ENCODE measurements around the gene FAXDC2. TPM values are rescaled to one million over a fixed set of nuclear protein-coding genes. Genes with fewer than 3 reads are reported as not detected.

FAXDC2 gene
- polyA plus RNA-seq, 3 donors, result 30.4 to 47.9 (median 33.5) TPM

DNA sequence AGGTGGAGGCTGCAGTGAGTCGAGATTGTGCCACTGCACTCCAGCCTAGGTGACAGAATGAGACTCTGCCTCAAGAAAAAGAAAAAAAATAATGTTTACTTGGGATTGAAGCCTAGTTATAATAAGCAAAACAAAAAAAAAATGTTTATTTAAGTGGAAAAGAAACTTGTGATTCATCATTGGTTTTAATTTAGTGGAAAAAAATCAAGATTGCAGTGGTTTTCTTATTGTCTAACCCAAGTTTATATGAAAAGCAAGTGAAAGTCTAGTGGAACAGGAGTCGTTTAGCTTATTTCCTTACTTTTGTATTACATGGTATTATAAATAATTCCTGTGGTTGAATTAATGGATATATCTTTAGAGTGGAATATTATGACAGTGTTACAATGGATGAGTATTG, 16.4 kb upstream of the FAXDC2 start:
- DNase-seq (ENCODE audit: extremely low read depth in 1 of 11, low read depth in 9 of 11, low spot score in 4 of 11), result no peak

DNA sequence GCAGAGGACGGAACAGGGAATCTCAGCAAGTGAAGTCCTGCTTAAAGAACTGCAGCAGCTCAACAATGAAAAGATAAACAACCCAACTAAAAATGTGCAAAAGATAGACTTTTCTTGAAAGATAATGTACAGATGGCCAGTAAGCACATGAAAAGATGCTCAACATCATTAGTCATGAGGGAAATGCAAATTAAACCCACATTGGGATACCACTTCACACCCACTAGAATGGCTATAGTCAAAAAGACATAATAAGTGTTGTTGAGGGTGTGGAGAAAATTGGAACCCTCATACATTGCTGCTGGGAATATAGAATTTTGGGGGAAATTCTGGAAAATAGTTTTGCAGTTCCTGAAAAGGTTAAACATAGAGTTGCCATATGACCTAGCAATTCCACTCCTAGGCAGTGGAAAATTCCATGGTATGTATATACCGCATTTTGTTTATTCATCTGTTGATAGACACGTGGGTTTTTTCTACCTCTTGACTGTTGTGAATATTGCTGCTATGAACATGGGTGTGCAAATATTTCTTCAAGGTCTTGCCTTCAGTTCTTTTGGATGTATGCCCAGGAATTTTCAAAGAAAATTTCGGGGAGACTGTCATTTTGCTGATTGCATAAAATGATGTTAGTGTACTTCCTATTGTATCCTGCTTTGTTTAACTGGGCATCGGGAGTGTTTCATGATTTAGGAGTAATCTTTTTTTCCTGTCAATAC, 15.2 kb upstream of the FAXDC2 start:
- DNase-seq (ENCODE audit: extremely low read depth in 1 of 11, low read depth in 9 of 11, low spot score in 4 of 11), result no peak

DNA sequence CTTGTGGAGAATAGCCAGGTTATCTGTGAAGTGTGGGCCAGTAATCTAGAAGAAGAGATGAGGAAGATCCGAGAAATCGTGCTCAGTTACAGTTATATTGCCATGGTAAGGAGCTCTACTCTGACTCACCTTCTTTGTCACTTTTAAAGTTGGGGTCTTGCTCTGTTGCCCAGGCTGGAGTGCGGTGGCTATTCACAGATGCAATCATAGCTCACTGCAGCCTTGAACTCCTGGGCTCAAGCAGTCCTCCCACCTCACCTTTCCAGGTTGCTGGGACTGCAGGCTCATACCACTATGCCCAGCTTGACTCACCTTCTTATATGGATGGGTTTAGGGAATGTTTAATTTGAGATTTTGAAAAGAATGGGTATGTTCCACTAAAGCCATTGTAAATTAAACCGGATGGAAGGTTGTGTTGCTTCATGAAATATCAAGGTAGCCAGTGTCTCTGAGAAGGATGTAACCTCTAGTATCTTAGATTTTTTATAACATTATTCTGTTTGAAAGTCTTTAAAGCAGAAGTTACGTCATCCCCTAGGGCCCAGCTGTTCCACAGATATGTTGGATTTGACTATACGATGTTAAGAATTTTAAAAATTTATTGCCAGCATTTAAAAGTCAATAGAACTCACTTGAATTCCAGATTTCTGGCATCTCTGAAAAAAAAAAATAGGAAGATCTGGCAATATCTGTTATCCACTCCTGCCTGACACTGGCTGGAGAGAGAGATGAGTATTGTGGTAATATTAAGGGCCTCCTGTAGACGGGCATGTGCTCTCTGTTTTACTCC, 13.1 kb upstream of the FAXDC2 start:
- no peak for DNase-seq (ENCODE audit: extremely low read depth in 1 of 11, low read depth in 9 of 11, low spot score in 4 of 11)

DNA sequence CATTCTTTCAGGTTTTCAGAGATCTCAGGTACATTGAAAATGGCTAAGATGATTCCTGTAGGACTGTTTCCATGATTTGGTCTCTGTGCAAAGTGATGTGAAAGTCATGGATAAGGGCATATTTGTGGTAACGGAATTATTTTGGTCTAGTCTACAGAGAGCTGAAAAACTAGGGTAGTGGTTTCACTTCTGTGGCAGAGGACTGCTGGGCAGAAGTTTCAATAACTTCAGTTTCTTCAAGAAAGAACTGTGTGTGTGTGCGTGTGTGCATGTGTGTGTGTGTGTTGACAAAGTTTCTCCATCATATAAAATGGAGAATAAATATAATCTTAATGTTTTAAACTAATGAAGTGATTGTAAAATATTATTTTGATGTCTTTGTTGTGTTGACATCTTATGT, 12.4 kb upstream of the FAXDC2 start:
- DNase-seq (ENCODE audit: extremely low read depth in 1 of 11, low read depth in 9 of 11, low spot score in 4 of 11), result no peak

DNA sequence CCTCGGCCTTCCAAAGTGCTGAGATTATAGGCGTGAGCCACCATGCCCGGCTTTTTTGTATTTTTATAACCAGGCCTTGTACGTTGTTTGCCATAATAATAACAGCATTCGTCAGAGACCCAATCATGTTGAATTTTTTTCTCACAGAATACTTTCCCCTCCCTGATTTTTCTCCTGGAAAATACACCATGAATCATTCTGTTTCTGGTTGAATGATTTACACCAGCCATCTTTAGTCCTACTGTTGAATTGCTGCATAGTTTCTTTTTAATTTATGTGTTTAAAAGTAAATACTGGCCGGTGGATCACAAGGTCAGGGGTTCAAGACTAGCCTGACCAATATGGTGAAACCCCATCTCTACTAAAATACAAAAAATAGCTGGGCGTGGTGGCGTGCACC, 11.5 kb upstream of the FAXDC2 start:
- DNase-seq (ENCODE audit: extremely low read depth in 1 of 11, low read depth in 9 of 11, low spot score in 4 of 11), result no peak

DNA sequence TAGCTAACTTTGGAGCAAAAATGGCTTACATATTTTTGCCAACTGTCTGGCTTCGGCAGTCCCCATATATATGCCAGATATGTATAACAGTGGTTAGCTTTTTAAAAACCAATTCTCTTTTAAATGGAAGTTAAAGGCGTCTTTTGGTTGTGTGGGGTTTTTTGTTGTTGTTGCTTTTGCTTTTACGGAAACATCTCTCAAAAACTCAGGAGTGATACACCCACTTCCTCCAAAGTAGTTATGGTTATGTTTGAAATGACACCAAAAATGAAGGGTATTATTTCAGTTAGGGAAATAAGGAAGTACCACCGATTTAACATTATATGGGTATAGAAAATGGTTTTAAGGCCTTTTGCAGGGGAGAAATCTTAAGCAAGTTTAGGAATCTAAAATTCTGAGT, 10.4 kb upstream of the FAXDC2 start:
- no peak for DNase-seq (ENCODE audit: extremely low read depth in 1 of 11, low read depth in 9 of 11, low spot score in 4 of 11)

DNA sequence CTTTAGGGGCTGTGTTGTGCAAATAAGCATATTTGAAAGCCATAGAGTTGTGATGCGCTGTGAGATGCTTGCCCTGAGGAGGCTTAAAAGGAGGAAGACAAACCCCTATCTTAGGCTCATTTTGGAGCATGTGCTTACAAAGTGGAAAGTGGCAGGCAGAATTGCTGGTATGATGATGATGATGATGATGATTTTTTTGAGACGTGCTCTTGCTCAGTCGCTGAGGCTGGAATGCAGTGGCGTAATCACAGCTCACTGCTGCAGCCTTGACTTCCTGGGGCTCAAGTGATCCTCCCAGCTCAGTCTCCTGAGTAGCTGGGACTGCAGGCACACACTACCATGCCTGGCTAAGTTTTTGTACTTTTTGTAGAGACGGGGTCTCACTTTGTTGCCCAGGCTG, 9.7 kb upstream of the FAXDC2 start:
- DNase-seq (ENCODE audit: extremely low read depth in 1 of 11, low read depth in 9 of 11, low spot score in 4 of 11), result no peak

DNA sequence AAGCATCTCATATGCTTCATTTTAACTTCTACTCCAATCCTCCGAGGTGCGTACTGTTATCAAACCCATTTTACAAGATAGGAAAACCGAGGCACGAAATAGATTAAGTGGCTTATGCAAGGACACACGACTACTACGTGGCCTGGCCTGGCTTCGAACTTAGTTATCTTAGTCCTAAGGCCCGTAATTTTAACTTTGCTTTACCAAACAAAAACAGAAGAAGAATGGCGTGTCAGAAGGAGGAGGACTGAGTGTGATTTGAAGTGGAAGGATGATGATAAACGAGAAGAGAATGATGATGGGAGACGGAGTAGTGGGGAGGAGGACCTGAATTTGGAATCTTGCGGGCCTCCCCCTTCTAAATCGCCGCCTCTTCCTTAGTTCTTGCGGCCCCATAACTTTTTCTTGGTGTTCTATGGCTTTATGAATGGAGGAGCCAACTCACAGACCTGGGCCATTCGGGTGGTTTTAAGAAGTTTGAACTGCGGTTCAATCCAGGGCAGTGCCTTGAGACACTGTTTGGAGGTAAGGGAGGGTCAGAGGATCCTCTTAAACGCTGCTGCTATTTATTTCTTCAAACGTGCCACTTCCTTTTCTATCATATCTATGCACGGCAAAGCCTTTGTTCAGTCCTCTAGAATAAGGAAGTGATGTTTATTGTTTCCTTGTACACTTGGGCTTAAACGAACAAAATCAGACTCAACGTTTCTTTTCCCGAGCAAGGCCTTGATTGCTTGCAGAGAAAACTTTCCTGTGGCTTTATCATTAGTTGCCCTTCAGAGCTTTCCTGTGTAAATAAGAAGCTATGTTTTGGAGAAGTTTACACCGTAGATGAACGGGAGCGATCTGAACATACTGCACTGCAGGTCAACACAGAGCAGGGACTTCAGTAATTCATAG, 8.8 kb upstream of the FAXDC2 start:
- DNase-seq (ENCODE audit: extremely low read depth in 1 of 11, low read depth in 9 of 11, low spot score in 4 of 11), result peak in 1 of 11 donors; percentile 15

DNA sequence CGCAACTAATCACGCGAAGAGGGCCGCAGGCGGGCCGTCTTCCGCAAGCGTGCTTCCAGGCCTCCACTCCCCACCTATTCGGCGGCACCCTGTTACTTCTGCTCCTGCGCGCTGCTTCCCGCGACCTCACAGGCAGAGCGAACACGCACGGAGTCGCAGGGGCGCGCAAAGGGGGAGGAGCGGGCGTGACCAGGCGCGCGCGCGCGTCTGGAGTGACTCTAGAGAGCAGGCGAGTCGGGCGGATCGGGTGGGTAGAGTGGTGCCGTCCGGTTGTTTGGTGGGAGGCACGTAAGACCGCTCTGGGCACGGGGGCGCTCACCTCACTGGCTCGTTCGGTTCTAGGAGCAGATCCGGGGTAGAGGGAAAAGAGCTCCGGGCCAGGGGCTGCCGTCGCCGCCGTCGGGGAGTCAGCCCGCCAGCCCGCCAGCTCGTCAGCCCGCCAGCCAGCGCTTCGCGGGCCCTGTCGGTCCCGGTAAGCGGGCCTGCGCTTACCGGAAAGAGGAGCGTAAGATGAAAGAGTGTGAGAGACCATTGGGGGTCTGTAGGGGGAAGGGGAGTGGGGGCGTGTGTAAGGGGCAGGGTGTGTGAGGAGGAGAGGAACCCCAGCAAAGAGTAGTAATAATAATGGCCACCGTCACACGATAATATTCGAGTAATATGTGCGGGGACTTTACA, 8.0 kb upstream of the FAXDC2 start, which contains the start of gene CNOT8:
CNOT8 (plus strand) TSS at position 331 of the 675 bp plus-strand sequence. CDS start 4,652 bp downstream, outside the sequence.
- peak; percentile 89 to 98 (median 95) for DNase-seq (ENCODE audit: extremely low read depth in 1 of 11, low read depth in 9 of 11, low spot score in 4 of 11)

DNA sequence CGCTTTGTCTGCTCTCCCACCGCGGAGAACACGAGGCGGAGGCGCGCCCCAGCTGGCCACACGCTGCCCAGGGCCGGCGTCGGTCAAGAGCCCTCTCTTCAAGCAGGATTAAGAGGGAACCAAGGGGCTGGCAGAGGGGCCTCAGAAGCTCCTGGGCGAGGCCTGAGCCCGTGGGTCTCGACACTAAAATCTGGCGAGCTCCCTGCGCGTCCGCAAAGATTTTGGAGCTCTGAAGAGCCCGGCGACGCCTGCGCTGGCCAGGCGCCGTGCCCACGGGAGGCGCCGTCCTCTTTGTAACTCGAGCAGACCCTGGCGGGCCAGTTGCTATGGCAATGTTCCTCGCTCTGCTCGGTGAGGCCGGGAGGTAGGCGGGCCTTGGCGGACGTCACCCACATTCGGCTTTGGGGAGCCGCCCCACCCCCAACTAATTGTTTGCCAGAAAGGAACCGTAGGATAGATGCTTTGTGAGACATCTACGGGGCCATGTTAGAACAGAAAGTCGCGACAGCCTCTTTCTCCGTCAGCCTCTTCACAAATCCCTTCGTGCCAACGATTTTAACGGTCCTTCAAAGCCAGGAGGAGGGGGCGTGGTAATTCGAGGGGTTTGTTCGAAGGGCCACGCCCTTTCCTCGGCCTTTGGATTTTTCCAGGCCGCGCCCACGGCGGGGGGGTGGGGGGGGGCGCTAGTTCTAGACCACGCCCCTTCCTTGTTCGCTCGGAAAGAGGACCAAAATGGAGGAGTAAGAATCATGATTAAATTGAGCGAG, 7.3 kb upstream of the FAXDC2 start:
- peak; percentile 93 to 98 (median 96) for DNase-seq (ENCODE audit: extremely low read depth in 1 of 11, low read depth in 9 of 11, low spot score in 4 of 11)

DNA sequence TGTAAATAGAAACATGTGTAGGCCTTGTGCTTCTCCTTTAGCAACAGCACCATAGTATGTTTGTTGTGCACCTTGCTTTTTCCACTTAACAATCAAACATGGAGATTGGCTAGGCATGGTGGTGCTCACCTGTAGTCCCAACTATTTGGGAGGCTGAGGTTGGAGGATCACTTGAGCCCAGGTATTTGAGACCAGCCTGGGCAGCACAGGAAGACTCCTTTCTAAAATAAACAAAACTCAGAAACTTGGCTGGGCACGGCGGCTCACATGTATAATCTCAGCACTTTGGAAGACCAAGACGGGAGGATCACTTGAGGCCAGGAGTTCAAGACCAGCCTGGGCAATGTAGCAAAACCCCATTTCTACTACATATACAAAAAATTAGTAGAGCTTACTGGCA, 948 bp upstream of the FAXDC2 start:
- no peak for DNase-seq (ENCODE audit: extremely low read depth in 1 of 11, low read depth in 9 of 11, low spot score in 4 of 11)

DNA sequence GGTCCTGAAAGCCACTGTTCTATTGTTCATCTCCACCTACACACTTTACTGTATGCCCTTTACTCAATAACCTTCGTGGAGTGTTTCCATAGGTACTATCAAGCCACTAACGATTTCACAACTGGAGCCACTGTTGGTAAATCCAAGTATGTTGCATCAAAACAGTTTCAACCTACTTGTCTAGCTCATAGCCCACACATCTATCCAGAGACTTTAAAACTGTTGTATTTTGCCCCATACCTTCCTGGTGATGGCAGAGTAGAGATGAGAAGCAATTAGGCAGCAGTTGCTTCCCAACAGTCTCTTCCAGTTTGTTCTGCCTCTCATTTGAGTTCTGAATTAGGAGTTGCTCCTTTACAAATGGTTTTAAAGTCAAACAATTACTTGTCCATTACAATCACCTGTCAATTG, 607 bp downstream of the FAXDC2 start:
- DNase-seq (ENCODE audit: extremely low read depth in 1 of 11, low read depth in 9 of 11, low spot score in 4 of 11), result peak in 3 of 11 donors; percentile 11 to 33 (median 25)

DNA sequence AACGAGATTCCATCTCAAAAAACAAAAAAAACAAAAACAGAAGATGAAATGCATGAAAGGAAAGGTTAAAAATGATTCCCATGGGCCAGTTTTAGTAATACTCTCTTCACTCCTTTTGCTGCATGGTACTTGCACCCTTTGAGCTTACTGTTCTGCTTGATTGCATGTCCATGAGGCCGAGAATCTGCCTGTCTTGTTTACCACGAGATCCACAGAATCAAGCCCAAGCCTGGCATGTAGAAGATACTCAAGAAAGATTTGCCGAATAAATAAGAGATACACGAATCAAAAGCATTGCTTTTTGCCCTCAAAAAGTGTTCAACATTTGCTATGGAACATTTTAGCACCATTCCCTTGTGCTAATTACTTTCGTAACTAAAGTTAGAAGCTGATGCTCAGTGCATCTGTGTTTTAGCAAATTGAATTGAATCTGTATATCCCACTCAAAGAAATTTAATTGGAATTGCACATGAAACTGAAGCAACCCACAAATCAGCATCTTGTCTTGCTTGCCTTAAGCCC, 1.1 kb downstream of the FAXDC2 start:
- DNase-seq (ENCODE audit: extremely low read depth in 1 of 11, low read depth in 9 of 11, low spot score in 4 of 11), result peak in 1 of 11 donors; percentile 10

DNA sequence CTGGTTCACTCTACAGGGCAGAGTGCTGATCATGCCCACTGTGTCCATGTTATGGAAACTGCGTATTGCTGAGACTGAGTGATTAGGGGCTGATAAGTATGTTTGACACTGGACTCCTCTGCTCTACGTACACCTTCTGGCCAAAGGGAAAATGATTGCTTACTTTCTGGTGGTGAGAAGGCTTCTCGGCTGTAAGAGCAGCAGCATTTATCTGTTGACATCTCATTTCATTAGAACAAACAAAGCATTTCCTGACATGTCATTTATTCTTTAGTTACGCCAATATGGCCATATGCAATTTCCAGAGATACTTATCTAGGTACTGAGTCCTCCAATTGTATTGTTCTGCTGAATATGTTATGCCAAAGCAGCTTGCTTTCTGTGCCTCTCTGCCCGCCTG, 5.6 kb downstream of the FAXDC2 start:
- no peak for DNase-seq (ENCODE audit: extremely low read depth in 1 of 11, low read depth in 9 of 11, low spot score in 4 of 11)

DNA sequence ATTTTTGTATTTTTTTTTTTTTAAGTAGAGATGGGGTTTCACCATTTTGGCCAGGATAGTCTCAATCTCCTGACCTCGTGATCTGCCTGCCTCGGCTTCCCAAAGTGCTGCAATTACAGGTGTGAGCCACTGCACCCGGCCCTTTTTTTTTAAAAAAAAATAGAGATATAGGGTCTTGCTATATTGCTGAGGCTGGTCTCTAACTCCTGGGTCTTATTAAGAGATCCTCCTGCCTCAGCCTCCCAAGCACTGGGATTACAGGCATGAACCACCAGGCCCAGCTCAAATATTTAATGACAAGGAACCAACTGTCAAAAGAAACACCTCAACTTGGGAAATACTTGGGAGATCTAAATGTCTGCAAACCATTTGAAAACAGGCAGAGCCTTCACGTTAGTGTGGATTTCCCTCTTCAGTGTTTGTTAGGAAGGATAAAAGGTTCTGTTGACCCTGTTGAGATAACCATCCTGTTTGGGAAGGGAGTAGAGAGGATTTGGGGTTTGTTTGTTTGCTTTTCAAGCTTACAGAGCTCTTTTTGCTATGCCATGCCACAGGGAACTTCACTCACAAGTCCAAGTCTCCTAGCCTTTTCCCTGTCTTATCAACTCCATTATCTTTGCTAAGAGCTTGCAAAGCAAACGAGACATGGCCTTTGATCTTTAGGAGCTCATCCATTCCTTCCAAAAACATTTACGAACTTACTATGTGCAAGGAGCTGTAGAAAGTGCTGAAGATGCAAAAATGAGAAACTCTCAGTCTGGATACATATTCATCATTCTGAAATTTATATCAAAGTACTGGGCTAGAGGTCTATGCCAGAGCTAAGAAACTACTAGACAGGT, 7.5 kb downstream of the FAXDC2 start:
- no peak for DNase-seq (ENCODE audit: extremely low read depth in 1 of 11, low read depth in 9 of 11, low spot score in 4 of 11)

DNA sequence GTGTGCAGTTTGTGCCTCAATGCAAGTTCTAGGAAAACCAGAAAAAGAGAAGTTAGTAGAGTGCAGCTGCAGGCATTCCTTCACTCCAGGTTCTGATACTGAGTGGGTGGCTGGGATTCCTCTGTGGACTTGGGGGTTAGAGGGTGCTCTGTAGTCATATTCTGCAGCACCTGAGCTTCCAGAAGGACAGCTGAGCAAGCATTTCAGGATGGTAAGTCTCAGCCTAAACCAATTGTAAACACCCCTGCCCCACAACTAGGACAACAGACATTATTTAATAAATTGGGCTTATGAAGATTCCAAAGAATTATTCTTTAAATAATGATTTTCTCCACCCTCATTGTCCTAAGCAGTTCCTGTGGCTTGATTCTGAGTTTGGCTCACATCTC, 9.1 kb downstream of the FAXDC2 start:
- no peak for DNase-seq (ENCODE audit: extremely low read depth in 1 of 11, low read depth in 9 of 11, low spot score in 4 of 11)

Measured in renal cortex interstitium (tissue), 11 donors.